Activated naive CD4-positive, alpha-beta T cell (primary cell): ENCODE data around the gene FIBP.

Experiments
- DNase-seq, 4 experiments: peaks; one replicate each; lab custom pipeline; 2025; lab: John Stamatoyannopoulos, UW

FIBP gene

DNA sequence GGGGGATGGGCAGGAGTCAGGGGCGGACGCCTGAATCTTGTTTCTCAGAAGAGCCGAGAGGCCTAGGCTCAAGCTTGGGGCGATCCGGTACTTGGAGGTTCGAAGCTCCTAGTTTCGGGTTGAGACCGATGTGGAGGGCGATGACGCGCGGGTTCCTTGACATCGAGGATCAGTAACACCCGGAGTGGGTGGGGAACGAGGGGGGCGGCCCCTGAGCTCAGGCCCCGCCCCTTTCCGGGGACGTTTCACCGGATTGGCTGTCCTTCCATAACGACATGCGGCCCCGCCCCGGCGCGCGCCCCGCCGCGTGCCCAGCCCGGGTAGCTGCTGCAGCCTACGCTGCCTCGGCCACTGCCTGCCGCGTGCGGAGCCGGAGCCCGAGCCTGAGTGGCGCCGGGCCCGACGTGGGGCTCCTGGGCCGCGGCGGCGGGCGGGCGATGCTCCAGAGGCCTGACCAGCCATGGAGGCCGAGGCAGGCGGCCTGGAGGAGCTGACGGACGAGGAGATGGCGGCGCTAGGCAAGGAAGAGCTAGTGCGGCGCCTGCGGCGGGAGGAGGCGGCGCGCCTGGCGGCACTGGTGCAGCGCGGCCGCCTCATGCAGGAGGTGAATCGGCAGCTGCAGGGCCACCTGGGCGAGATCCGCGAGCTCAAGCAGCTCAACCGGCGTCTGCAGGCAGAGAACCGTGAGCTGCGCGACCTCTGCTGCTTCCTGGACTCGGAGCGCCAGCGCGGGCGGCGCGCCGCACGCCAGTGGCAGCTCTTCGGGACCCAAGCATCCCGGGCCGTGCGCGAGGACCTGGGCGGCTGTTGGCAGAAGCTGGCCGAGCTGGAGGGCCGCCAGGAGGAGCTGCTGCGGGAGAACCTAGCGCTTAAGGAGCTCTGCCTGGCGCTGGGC lies 2.3 kb upstream of the FIBP start, which contains the start of gene CCDC85B:
Gene CCDC85B, plus strand, starts transcription at position 350 of the 895 bp plus-strand sequence. Its CDS starts 111 bp downstream, at position 461.
- peak; percentile 84 to 99 (median 96) for DNase-seq

GRCh38 chr11:65887723-65888162 lies 528 bp downstream of the FIBP start:
- DNase-seq: peak in 1 of 4 experiments; percentile 49

DNA sequence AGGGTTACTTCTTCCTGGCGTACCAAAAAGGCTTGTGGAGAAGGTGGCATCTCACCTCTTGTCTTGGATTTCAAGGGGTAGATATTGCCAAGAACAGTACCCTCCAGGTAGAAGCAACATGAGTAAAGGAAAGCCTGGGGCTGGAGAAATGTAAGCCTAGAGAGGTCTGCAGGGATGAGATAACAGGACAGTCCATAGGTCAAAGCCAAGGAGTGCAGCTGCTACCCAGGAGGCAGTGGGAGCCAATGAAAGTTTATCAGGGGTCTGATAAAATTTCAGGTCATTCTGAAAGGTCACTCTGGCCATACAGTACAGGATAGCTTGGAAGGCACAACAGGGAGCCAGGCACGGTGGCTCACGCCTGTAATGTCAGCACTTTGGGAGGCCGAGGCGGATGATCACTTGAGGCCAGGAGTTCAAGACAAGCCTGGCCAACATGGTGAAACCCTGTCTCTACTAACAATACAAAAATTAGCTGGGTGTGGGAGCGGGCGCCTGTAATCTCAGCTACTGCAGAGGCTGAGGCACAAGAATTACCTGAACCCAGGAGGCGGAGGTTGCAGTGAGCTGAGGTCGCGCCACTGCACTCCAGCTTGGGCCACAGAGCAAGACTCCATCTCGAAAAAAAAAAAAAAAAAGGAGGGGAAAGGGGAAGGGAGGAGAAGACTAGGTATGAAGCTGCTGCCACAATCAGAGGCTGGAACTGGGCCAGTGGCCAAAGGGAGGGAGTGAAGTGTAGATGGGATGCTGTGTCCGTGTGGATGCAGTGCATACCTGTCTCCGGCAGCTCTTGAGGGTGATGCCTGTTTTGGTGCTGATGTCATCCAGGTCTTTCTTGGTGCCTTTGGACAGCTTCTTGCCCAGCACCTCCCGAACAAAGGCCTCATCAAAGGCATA lies 1.2 kb downstream of the FIBP start:
- no peak for DNase-seq

GRCh38 chr11:65885808-65886536 lies 2.3 kb downstream of the FIBP start:
- no peak for DNase-seq

GRCh38 chr11:65885231-65885630 lies 3.0 kb downstream of the FIBP start:
- DNase-seq: no peak

- DNase-seq: peak; percentile 40 to 79 (median 64)
These were observed 3.6 kb downstream of the FIBP start for GRCh38 chr11:65884716-65885092.

DNA sequence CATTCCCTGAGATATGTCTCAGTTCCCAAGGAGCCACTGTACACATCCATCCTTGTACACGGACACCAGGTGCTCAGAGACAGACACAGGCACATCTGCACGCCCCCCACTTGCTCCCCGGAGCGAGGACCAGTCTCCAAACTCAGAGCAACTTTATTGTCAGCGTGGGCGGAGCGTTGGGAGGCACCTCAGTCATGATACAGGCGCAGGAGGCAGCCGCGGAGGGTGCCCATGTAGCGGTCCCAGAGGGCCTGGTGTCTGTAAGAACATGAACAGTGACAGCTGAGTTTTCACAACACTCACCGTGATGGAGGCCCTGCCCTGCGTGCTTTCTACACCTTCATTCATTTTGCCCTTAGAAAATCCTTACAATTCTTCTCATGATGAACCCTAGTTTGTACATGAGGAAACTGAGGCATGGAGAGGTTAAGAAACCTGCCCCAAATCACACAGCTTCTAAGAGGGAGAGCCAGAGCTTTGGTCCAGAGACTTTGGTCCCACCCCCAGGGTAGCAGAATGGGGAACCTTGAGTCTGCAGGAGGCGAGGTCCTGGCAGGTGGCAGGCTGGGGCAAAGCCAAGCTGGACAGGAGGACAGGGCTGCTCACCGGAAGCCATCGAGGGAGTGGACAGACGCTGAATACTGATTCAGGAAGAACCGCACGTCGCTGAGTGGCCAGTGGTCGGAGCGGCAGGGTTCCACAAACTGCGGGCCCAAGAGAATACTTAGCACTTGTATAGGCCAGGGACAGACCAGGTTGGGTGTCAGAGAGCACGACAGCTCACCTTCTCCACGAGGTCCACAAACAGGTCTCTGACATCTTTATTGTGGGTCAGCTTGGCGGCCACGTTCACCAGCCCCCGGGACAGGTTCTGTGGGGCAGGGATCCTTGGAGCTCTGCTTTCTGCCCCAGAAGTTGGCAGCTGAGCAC lies 4.2 kb downstream of the FIBP start:
- DNase-seq: no peak

- DNase-seq: no peak
These were observed 5.1 kb downstream of the FIBP start for GRCh38 chr11:65883058-65883761.

DNA sequence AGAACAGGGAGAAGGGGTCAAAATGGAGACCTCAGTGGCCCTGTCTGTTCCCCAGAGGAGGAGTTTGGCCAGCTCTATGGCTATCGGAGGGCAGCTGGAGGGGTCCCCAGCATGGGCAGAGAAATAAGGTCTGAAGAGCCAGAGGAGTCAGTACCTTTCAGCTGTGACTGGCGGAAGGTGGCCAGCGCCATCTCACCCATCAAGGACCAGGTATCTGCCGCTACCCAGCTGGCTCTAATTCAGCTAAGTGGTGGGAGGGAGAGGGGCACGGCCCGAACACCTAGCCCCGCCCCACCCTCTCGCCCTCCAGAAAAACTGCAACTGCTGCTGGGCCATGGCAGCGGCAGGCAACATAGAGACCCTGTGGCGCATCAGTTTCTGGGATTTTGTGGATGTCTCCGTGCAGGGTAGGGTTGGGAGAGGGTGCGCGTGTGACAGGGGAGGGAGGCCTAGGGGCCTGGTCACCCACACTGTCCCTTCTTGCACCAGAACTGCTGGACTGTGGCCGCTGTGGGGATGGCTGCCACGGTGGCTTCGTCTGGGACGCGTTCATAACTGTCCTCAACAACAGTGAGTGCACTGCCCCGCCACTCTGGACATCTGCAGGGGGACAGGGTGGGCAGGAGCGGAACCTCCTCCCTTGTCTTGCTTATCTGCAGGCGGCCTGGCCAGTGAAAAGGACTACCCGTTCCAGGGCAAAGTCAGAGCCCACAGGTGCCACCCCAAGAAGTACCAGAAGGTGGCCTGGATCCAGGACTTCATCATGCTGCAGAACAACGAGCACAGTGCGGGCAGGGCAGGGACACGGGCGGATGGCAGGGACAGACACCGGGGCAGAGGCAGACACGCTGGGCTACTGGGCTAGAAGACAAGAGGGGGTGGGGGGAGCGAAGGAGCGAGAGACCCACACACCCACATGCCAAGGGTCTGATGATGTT lies 5.9 kb downstream of the FIBP start:
- DNase-seq: no peak

DNA sequence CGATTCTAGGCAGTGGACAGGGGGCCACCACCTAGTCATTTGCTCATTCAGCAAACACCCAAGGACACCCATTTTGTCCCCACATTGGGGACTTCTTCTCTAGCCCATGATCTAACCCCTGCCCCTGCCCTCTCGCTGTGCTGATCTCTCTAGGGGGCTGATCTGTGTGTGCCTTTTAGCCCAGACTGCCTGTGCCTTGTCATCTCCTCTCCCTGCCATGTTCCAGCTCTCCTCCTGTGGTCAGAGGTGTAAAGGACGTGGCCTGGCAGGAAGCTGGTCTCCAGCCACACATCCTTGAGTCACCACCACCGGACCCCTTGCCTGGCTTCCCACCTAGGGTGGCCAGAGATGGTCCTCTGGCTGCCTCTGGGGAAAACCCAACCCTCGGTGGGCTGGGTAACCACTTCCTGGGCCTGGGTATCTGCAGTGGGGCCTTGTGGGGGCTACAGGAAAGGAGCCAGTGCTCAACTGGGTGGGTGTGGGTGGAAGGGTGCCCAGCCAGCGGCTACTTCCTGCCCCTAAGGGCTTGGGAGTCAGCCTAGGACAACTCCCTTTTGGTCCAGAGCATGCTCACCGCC lies 7.3 kb downstream of the FIBP start:
- no peak for DNase-seq

- no peak for DNase-seq
These were observed 8.2 kb downstream of the FIBP start for GRCh38 chr11:65880027-65880426.

- peak in 1 of 4 experiments; percentile 24 for DNase-seq
These were observed 8.7 kb downstream of the FIBP start, which contains the start of gene CTSW for GRCh38 chr11:65879617-65880016. Gene CTSW, plus strand, starts transcription at chr11:65879837. Its CDS starts 18 bp downstream, at chr11:65879855.

DNA sequence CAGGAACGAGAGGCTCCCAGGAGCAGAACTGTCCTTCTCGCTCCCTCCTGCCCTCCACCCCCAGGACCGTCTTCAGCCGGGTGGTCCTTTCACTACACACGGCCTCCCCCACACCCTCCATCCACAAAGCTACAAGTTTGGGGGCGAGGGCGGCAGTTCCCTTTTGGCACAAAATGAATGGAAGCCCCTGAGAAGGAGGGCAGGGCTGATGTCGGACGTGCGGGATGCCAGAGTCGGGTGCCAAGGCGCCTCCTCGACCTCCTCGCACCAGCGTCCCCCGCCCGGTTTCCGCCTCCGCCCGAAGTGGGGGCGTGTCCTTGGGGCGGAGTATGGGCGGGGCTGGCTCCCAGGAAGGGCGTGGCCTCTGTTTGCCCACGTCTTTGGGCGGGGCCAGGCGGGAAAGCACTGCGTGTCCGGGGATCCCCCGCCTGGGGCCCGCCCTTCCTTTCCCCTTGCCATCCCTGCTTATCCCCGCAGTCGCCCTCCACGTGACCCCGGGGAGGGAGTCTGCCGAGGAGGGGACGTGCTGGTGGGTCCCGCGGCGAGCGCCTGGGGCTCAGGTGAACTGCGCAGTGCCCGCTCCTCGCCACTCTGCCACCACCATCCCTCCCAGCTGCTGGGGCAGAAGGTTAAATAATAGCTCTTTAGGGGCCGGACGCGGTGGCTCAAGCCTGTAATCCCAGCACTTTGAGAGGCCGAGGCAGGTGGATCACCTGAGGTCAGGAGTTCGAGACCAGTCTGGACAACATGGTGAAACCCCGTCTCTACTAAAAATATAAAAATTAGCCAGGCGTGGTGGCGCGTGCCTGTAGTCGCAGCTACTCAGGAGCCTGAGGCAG lies 14.7 kb downstream of the FIBP start:
- peak; percentile 92 to 97 (median 95) for DNase-seq

DNA sequence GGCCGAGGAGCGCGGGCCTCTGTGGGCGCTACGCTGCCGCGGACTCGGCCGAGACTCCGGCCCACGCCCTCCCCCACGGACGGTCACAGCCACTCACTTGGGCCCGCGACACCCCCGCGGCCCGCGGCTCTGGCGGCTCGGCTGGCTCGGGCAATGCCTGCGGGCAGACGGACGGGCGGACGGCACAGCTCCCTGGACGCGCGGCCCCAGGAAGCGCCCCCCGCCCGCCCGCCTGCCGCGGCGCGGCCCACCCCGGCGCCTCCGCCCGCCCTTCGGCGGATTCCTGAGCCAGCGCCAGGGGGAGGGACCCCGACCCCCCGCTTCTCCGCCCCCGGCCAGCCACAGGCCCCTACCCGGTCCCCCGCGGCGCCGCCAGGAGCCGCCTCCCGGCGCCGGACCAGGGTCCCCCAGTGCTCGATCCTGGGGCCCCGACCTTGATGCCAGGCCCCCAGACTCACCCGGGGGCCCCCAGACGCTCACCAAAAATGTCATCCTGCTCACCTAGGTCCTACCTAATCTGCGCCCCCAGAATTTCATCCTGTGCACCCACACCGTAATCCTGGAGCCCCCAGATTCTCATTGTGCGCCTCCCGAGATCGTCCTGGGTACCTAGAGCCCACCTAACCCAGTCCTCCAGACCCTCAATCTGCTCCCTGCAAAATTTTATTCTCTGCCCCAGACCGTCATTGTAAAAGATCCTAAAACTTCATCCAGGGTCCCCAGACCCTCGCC lies 15.5 kb downstream of the FIBP start, which contains the start of gene EFEMP2:
Gene EFEMP2, minus strand, starts transcription at position 215 of the 732 bp plus-strand sequence. CDS start 446 bp downstream, outside the sequence.
- DNase-seq: no peak

- DNase-seq: no peak
These were observed 16.3 kb downstream of the FIBP start for GRCh38 chr11:65871811-65872548.
